T follicular helper cell (primary cell): ENCODE measurements around the gene OTUB1.

ENCODE experiments used
- DNase-seq: peaks from one replicate; pipeline ENCODE4 v3.0.0-alpha.2; 2020; ENCODE audit warnings: low read depth

The OTUB1 gene

DNA sequence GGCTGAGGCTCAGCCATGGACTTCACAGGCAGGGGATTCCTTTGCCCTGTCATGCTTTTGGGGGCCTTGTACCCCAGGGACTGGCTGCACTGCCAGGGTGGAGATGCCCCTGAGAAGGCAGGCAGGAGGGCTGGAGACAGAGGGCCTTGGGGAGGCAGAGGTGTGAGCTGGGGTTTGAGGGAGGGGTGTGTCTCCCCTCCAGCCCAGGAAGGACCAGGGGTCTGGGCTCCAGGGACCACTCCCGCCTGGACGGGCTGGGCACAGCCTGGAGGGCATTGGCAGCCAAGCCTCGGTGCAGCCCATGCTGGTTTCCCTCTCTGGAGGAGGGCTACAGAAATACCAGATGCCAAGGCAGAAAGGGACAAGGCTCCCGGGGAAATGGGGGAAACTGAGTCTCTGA is 19.5 kb downstream of the OTUB1 start:
- DNase-seq, result no peak

DNA sequence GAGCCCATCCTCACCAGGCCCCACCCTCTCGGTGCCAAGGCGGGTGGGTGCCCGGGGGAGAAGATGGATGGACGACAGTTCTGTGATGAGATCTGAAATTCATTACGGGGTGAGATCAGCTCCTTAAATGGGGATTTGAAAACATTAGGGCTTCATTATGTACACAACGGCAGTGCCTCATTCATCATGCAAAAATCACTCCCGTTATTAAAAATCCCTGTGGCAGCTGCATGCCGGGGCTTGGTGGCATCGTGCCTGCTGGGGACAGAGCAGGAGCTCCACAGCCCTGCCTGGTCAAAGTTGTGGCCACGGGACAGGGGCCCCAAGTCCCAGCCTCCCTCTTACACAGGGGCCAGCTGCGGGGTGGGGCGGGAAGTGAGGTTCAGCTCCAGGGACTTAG is 20.2 kb downstream of the OTUB1 start:
- no peak for DNase-seq

GRCh38 chr11:64007160-64007628 is 21.0 kb downstream of the OTUB1 start:
- DNase-seq, result no peak

DNA sequence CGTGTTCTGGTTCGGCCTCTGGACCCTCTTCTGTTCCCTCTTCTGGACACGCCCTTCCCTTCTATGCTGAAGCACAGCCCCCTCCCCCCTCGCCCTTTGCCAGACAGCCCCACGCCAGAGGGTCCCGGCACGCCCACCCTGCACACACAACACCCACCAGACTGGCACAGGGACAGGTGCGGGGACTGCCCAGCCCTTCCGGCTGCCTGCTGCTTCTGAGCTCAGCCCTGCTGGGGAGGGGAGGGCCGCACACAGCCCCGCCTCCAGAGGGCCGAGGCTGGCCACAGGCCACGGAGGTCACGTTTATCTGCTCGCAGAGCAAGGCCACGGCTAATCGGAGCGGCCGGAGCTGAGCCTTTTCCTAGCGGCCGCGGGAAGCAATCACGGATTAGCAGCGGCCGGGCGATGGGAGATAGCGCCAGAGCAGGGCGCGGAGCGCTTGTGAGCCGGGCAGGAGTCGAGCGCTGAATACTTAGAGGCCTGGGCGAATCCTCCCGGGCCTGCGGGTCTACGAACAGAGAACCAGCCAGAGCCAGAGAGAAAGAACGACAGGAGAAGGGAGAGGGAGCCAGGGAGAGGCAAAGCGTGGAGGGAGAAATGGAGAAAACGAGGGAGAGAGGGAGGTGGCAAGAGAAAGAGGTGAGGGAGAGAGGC is 21.5 kb downstream of the OTUB1 start:
- DNase-seq, result no peak

GRCh38 chr11:64008283-64008913 is 22.2 kb downstream of the OTUB1 start:
- DNase-seq, result no peak

- DNase-seq, result no peak
Observed at GRCh38 chr11:64008914-64009633, 22.8 kb downstream of the OTUB1 start.

DNA sequence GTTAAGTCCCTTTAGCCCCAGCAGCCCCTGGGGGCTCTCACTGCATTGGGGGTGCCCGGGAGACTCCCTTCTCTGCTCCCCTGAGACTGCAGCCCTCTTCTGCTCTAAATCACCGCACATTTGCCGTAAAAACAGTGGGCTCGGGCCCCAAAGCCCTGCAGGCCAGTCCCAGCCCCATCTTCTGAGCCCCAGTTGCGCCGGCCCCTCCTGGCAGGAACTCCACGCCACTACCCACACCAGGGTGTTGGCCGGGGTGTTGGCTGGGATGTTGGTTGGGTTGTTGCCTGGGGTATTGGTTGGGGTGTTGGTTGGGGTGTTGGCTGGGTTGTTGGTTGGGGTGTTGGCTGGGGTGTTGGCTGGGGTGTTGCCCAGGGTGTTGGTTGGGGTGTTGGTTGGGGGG is 23.5 kb downstream of the OTUB1 start:
- DNase-seq, result no peak

DNA sequence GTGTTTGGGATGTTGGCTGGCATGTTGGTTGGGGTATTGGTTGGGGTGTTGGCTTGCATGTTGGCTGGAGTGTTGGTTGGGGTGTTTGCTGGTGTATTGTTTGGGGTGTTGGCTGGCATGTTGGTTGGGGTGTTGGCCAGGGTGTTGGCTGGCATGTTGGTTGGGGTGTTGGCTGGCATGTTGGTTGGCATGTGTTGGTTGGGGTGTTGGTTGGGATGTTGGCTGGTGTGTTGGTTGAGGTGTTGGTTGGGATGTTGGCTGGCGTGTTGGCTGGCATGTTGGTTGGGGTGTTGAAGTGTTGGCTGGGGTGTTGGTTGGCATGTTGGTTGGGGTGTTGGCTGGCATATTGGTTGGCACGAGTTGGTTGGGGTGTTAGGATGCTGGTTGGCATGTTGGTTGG is 24.5 kb downstream of the OTUB1 start:
- DNase-seq, result no peak

- DNase-seq, result no peak
Observed at GRCh38 chr11:64011371-64011770, 25.1 kb downstream of the OTUB1 start.

DNA sequence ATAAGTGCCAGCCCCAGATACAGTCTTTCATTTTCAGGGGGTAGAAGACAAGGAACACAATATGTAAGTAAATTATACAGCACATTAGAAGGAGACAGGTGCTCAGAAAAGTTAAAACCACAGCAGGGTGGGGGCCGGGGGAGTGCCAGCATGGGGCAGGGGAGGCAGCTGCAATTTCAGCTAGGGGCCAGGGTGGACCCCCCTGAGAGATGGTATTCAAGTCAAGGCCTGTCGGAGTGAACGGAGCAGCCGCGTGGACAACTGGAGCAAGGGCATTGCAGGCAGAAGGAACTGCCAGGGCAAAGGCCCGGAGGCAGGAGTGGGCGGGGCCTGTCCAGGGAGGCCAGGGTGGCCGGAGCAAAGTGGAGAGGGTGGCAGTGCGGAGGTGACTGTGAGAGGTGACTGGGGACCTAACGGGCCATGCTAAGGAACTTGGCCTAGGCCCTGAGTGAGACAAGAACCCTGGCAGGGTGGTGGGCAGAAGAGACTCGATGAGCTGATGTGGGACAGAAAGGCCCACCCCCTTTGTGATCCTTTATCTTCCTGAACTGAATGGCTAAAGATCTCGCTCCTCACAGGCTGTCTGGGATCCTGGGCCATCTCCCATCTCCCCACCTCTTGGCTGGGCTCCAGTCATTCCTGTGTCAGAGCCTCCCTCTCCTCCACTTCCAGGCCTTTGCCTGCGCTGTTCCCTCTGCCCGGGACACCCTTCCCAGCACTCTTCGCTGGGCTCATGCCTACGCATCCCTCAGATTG is 27.1 kb downstream of the OTUB1 start:
- DNase-seq, result no peak

- no peak for DNase-seq
Observed at GRCh38 chr11:64014356-64014755, 28.1 kb downstream of the OTUB1 start.

GRCh38 chr11:64015510-64015909 is 29.3 kb downstream of the OTUB1 start:
- no peak for DNase-seq

DNA sequence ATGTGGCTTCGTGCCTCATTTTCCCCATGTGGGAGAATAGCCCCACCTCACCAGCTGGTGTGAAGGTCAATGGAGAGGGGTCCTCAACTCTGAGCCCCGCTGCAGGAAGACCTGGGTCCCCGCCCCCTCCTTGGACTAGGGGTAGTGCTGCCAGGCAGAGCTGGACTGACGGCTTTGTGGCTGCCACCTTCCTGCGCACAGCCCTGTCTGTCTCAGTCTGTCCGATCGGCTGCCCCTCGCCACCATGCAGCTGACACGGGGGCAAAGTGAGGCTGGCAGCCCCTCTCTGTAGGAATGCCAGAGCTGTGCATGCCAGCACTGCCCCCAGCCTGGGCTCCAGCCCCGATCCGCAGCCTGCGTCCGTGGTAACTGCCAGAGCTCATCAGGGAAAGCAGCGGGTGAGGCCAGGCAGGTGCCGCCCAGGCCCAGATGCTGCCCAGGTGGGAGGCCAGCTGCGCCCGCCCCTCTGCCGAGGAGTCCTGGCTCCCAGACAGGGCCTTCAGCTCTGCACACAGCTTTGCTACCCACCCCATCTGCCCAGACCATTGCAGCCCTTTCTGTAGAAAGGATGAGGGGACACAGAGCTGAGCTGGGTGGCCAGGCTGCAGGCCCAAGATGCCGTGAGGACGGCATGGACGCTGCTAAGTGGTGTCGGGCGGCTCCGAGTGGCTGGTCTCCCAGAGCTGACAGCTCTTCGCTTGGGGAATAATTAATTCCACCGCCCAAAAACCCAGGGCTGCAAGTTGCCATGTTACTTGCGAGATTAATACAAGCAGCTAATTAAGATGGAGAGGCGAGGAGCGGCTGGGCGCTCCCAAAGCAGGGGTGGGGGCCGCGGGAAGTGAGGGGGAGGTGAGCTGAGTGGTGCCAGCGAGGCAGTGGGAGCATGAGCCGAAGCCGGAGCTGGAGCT is 30.0 kb downstream of the OTUB1 start:
- DNase-seq, result no peak

GRCh38 chr11:64017945-64018224 is 31.6 kb downstream of the OTUB1 start:
- DNase-seq, result no peak

GRCh38 chr11:64018310-64018709 is 32.1 kb downstream of the OTUB1 start:
- DNase-seq, result no peak

- DNase-seq, result no peak
Observed at GRCh38 chr11:64019106-64020037, 33.1 kb downstream of the OTUB1 start.

- DNase-seq, result no peak
Observed at GRCh38 chr11:64020976-64021756, 34.9 kb downstream of the OTUB1 start.

DNA sequence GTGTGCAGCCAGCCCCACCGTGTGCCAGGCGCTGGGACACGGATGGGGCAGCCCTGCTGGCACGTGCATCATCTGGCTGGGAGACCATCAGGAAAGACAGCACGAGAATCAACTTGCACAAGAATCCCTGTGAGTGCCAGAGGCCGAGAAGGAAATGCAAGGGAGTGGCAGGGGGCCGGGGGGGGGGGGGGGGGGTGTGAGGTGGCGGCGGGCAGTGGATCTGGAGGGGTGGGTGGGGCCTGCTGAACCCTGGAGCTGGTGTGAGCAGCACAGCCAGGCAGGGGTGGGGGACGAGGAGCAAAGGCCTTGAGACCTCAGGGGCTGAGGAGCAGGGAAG is 35.5 kb downstream of the OTUB1 start:
- DNase-seq, result no peak

GRCh38 chr11:64022125-64022784 is 36.0 kb downstream of the OTUB1 start:
- no peak for DNase-seq
